HG03575 (cell line): Measurements from ENCODE around the gene ACSF3.
"Not testable (repeated sequence)": the region's sequence is repeated elsewhere in the genome, so short reads cannot be mapped to it uniquely, and the experiment has no call there.

Experiments used
- ATAC-seq: cut with Tn5 transposase; IDR thresholded peaks from one replicate; pipeline ENCODE4 v1.9.1; 2021; ENCODE audit not compliant: unreplicated experiment, insufficient number of reproducible peaks, low FRiP score; ENCODE audit errors: extremely low read depth

ACSF3 gene

DNA sequence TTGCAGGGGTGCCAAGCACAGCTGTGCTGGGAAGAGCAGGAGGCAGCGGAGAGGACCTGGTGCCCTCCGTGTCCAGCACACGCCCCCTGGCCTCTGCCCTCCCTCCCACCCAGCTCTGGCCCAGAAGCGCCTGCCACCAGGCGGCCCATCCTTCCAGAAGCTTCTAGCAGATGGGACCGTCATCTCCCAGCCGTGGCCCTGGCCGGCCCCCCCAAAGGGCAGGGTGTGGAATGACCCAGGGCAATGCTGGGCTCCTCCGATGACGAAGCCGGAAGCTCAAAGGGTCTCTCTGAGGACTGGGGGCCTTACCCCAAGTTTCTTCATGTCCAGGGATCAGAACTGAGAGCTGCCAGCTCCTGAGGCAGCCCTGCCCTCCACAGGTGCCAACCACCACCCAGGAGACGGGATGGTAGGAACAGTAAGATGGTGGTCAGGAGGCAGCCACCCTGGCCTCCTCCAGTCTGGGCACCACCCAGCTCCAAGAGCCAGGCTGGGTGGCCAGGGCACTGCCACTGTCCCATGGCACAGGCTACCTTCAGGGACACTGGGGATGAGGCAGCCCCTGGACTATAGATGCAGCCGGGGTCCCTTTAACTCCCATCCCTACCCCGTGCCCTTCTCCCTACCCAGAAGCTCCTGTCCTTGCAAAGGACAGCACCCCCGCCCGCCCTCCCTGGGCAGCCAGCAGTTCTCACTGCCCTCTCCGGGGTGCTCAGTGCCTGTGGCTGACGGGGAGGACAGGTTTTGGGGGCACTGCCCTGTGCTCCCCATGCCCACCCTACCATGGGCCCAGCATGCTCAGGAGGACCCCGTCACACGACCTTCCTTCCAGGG, 71.4 kb downstream of the ACSF3 start:
- no peak for ATAC-seq

DNA sequence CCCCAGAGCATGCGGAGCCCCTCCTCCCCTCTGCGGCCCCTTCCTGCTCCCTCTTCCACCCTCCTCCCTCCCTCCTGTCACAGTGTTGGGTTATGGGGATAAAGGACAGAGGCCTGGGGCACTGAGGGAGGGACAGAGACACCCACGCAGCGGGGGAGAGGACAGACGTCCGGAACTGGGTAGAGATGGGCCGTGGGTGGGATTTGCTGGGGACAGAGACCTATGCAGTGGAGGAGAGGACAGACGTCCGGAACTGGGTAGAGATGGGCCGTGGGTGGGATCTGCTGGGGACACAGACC, 72.0 kb downstream of the ACSF3 start:
- not testable (repeated sequence) for ATAC-seq

DNA sequence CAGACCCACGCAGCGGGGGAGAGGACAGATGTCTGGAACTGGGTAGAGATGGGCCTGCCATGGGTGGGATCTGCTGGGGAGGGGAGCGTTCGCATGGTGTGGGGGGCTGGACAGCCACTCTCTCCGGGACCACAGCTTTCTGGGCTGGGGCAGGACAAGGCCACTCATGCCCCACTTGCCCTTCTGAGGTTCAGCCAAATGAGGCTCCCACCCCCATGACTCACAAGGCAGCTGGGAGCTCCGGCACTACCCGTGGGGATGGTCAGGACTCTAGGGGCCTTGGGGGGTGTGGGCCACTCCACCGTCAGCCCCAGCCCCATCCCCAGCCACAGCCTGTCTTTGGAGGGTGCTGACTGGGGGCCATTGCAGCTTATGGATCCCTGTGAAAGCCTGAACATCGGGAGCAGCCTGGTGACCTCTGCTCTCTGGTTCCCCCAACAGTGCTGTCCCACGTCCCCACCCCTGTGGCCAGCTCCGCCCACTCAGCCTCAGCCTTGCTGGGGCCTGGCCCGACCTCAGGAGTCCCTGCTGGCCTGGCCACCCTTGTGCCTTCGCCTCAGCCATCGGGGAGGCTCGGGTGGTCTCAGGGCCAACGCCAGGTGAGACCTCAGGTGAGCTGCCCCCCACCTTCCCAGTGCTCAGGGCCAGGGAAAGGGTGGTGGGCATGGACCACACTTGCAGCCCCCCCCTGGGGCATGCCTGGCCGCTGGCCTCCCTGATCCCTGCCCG, 73.2 kb downstream of the ACSF3 start:
- no peak for ATAC-seq

DNA sequence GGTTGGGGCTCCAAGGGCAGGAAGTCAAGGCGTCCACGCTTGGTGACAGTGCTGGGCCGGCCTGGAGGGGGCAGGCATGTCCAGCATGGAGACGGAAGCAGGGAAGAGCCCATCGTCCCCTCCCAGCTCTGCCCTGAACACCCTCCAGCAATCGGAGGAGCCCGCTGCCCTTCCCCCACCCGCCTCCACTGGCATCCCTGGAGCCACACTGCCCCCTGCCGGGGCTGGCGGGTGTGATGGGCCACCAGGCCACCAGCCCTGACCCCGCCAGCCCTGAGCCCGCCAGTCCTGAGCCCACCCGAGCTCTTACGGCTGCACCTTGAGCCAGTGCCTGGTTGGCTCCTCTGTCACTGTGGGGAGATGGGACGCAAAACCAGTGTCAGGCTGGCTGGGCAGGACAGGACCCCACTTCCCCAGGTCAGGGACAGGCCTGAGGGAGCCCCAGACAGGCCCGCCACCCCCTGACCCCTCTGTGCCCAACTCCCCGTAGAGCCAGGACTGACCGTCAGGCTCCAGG, 73.8 kb downstream of the ACSF3 start:
- no peak for ATAC-seq

DNA sequence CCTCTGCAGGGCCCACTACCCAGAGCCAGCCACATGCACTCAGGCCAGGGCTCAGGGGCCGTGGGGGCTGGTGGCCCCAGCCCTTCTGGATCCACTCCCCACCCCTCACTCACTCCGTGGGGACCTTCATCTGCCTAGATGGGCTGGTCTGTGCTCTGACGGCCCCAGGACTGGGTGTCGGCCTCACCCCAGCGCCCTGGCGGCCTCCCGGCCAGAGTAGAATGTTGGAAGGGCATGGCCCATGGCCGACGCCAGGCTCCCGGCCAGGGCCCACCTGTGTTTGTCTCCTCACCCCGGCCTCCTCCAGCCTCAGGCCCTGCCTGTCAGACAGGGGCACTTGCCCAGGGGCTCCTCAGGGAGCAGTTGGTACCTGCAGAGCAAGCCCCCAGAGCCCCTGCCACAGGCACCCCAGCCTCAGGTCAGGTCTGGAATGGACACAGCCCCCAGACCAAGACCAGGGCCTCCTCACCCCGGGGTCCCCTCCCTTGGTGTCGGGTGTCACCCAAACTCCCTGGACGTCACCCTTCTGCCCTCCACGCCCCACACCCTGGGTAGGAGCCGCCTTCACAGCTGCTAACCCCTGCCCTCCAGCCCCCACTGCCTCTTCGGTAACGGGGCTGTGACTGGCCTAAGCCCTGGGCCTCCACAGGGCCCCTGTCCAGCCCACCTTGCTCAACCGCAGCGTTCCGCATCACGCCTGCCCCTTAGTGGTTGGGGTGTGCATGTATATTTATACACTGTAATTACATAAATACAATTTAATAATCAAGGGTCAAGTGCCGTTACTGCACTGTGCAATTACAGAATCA, 74.9 kb downstream of the ACSF3 start:
- ATAC-seq: no peak

DNA sequence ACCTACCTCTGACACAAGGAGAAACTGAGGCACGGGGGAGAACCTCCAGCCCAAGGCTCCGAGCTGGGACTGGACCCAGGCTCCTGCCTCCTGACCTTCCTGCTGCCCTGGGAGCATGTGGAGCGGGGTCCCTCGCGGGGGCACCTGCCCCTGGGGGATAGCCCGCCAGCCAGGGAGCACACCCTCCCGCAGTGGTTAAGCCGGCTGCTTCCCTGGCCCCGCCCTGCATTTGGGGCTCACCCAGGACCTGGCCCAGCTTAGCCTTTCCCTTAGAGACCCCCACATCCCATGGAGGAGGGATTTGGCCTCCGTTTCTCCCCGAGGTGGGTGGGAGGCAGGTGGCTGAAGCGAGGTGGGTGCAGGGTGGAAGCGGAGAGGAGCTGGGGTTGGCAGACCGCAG, 76.1 kb downstream of the ACSF3 start:
- ATAC-seq: no peak

DNA sequence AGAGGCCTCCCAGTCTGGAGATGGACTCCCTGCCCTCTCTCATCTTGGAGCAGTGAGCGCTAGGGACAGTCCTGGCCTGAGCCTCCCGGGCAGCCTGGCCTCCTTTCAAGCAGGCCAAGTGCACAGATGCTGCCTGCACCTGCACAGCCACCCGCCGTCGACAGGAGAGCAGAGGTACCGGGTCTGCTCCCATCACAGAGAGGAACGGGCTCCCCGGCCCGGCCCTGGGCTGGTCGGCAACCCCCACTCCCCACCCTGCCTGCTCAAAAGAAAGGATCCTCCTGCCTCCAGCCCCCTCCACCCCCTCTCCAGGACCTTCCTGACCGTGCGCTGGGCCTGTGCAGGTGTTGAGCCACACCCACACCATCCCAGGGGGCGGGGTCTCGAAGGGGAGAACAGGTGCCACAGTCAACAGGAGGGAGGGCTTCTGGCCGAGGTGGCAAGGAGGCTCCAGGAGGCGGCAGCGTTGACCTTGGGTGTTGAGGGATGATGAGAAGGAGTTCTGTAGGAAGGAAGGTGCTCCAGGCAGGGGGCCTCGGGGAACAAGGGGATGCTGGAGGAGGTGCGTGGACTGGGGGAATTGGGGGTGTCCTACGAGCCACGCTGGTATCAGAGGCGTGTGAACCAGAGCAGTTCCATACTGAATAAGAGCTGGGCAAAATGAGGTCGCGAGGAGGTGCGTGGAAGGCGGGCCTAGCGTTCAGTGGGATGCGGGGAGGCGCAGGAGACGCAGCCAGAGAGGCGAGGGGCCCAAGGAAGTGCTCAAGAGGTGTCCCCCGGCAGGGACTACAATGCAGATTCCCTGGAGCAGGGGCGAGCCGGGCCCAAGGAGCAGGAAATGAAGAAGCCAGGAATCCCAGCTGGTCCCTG, 76.9 kb downstream of the ACSF3 start:
- ATAC-seq: no peak

DNA sequence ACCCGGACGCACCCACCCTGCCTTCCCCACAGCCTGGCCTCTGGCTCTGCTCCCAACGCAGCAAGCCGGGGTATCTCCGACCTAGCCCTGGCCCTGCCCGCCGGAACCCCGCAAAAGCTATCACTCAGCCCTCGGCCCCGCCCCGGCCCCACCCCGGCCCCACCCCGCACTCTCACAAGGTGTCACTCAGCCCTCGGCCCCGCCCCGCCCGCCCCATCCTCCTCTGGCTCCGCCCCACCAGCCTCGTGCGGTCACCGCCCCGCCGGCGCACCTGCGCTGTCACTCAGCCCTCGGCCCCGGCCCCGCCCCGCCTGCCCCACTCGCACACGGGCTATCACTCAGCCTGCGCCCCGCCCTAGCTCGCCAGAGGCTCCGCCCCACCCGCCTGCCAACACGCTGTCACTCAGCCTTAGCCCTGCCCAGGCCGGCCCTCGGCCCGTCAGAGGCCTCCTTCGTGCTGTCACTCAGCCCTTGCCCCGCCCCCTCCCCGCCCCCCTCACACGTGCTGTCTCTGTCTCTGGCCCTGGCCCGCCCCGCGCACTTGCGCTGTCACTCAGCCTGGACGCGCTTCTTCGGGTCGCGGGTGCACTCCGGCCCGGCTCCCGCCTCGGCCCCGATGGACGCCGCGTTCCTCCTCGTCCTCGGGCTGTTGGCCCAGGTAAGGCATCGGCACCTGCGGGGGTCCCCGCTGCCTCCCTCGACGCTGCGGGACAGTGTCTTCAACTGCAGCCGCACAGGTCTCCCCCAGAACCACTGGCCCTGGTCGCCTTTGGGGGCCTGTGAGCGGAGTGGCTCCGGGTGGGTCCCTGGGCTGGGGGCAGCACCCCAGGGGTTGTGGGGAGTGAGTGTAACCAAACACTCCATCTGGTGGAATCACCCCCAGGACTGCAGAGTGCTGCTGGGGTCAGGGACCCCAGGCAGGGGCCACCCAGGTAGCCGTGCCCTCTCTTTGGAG, 77.8 kb downstream of the ACSF3 start, which contains the start of gene CDH15:
Gene CDH15, plus strand, starts transcription at position 533 of the 955 bp plus-strand sequence. Its CDS starts 84 bp downstream, at position 617.
- no peak for ATAC-seq

DNA sequence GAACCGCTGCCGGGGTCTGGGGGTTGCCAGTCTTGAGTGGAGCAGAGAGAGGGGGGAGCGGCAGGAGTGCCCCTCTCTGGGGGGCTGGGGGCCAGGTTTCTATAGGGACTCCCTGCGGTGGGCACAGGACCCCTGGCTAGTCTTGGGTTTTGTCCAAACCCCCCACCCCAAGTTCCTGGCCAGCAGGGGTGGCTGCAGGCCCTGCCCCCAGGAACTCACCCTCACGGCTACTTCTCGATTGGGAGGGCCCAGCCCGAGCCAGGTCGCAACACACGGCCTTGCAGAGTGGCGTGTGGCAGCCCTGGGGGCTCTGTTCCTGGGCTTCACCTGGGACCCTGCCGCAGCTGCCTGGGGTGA, 78.5 kb downstream of the ACSF3 start:
- ATAC-seq: no peak

DNA sequence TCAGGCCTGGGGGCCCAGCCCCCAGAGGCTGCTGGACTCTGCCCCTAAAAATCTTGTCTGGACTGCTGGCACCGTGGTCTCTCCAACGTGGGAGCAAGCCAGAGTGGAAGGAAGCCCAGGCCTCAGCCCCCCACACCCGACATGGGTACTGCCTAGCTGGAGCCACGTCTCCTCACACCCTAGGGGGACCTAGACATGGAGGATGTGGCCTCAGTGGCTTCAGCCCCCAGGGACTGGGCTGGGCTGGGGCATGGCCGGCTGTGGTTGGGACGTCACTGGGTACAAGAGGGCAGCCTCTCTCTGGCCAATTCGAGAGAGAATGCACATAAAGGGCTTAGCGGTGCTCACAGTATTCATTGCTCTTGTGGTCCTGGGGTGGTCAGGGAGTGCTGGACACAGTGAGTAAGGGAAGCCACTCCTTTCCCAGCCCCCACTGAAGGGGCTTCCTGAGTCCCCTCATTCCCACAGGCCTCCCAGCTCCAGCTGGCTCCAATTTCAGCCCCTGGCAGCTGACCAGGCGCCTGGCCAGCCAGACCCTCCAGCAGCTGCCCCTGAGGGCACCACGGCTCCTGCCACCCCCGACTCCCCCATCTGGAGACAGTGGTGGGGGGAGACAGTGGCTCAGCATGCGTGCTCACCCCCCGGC, 79.0 kb downstream of the ACSF3 start:
- ATAC-seq: no peak

DNA sequence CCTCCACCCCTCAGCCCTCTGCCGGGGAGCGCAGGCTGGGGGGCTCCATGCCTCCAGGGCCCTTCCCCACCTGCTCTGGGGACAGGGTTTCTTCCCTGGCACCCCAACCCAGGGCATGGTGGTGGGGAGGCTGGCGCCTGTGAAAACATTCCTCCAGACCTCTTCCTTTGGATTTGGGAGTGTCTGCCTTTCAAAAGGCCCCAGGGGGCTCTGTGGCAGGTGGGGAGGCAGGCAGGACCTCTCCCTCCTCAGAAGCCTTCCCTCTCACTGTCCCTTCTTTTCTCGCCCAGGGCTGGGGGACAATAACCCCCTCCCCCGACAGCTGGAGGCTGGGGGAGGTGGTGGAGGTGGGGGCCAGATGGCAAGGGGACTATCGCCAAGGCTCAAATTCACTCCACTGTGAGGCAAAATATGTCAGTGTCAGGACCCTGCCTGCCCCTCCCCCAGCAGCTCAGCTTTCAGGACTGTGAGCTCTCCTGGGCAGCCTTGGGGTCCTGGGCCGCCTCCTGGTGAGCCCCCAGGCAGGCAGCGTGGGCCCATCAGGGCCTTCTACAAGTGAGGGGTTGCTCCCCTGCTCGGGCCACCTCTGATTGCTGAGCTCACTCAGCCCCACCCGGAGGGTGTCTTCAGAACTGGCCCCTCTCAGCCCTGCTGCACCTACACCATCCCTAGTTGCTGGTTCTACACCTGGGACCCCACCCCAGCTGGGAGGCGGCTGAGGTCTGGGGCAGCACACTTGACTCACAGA, 79.7 kb downstream of the ACSF3 start:
- ATAC-seq: no peak

DNA sequence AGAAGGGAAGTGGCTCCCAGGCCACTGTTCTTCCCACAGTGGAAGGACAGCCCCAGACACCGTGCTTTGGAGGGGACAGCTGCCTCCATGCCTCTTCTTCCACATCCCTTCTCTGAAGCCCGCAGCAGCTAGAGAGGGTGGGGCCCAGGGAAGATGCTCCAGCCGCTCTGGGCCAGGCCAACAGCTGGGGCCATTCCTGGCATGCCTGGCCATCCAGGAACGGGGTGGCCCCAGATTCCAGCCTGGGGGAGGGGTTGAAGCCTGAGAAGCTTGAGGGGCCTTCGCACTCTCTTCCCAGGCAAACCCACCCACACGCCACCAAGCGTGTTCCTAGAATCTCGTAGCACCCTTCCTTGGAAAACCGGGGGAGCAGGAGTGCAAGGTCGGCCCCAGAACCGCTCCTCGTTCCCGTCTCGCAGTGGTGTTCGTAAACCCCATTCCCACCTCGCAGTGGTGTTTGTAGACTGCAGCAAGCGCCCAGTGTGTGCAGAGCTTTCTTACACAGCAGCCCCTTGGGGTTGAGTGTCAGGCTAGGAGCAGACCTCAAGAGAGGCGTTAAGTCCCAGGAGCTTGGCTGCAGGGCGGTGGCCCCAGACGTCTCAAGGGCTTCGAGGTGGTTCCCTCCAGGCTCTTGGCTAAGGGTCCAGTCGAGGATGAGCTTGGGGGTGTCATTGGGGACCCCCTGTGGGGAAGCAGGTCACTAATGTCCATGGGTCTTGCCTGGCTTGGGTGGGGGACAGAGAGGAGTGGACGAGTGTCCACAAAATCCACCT, 80.6 kb downstream of the ACSF3 start:
- no peak for ATAC-seq

DNA sequence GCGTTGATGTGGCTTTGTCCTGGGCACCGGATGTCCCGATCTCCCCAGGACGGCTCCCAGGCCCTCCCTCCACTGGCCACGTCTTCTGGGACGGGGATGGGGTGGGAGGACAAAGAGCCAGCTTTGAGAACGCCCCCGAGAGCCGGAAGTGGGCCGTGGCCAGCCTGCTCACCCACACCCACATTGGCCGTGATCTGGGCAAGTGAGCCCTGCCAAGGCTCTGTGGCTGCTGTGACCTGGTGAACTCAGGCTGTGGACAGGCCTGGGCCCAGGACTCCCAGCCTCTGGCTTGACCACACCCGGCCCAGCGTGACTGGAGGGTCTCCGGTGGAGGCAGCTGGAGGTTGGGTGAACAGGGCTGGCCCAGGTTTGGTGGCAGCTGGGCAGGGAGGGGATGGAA, 81.2 kb downstream of the ACSF3 start:
- no peak for ATAC-seq

DNA sequence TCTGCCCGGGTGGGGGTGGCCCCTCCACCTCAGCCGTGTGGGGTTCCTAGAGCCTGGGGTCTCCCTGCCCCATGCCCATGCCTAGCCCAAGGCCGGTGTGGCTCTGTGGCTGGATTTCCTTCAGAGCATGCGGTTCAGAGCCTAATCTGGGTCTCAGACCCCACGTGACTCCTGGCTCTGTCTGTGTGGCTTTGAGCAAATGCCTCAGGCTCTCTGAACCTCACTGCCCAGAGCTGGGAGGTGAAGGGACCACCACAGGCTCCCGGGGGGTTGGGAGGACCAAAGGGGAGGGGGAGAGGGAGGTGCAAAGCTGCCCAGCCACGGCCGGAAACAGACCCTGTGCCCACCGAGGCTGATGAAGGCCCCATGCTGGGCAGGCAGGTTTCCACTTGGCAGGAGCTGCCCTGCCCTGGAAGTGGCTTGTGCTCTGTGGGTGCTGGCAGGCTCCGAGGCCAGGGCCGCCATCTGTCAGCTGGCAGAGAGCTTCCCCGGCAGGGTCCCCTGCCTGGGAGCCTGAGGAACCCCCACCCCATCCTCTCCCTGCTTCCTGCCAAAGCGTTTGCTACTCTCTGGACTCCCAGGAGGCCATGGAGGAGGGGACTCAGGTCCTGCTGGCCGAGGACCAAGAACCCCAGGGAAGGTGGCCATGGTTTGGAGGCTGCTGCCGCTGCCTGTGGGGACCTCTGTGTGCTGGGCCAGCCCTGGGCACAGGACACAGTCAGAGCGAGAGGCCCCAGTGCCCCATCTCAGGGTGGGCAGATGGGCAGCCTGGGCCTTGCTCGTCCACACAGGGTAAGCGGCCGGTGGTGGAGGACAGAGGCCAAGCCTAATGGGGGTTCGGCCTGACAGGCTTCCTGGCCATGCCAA, 81.9 kb downstream of the ACSF3 start:
- no peak for ATAC-seq

DNA sequence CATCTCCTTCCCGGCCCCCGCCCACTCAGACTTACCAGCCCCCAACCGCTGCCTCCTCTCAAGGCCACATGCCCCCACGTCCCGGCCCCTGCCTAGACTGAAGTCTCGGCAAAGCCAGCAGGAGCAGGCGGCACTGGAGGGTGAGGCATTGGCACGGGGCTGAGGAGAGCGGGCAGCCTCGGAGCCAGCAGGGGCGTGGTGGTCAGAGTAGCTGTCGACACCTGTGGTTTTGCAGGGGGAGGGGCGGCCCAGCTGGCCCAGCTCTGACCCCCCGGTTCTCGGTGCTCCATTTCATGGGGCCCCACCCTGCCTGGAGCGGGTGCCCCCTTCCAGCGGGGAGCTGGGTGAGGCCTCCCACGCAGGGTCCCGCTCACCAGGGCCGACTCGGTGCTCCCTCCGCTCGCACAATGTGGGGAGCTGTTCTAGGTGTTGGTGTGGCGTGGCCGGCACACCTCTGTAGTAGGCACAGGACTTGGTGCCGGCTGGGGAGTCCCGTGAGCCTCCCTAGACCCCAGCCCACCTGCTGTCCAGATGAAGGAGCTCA, 82.6 kb downstream of the ACSF3 start:
- no peak for ATAC-seq
